Measurements from ENCODE around the gene MORC4.

Gene MORC4

DNA sequence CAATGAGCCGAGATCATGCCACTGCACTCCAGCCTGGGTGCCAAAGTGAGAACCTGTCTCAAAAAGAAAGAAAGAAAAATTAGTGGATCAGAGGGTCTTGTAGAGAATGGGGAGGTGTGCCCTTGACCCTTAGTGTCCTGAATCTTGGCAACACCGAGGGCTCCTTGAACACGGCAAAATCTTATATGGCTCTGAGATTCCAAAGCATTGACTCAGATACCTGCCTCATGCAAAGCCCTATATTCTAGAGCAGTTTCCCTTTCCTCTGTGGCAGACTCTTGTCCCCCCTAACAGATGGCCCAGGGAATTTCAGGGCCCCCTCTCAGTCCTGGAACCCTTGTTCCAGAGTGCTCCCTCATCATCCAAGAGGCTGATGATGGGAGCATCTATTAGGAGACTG lies 73.0 kb downstream of the MORC4 start:
- H3K4me3 ChIP-seq (ENCODE audit: low read depth in 1 of 2, low read length in 1 of 2): no peak overlapping the region
- TF ChIP-seq, protein P1, sequence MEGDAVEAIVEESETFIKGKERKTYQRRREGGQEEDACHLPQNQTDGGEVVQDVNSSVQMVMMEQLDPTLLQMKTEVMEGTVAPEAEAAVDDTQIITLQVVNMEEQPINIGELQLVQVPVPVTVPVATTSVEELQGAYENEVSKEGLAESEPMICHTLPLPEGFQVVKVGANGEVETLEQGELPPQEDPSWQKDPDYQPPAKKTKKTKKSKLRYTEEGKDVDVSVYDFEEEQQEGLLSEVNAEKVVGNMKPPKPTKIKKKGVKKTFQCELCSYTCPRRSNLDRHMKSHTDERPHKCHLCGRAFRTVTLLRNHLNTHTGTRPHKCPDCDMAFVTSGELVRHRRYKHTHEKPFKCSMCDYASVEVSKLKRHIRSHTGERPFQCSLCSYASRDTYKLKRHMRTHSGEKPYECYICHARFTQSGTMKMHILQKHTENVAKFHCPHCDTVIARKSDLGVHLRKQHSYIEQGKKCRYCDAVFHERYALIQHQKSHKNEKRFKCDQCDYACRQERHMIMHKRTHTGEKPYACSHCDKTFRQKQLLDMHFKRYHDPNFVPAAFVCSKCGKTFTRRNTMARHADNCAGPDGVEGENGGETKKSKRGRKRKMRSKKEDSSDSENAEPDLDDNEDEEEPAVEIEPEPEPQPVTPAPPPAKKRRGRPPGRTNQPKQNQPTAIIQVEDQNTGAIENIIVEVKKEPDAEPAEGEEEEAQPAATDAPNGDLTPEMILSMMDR (IDR thresholded peaks at IDR 0.05): no peak

DNA sequence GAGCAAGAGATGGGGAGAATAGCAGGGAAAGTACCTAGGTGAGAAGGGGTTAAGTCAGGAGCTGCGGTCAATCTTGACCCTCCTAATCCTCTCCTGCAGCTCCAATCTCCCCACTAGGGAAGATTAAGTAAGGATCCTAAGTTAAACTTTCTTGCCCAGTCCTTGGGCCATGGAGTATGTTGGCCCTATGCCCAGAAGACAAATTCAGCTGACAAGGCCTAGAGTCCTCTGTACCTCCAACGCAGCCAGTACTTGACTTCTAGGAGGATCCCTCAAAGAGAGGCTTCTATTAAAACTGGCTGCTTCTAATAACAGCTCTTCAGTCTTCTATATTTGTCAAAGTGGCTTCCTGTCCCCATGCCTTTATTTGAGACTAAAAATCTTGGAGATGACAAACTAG lies 78.4 kb downstream of the MORC4 start:
- Histone ChIP-seq H3K27ac (no peak overlapping the region), H3K4me1 (ENCODE audit: control insufficient read depth in 1 of 2, insufficient read depth in 1 of 2, low read depth in 1 of 2, low read length in 1 of 2) (no peaks in the 10 kb centered on the region), H3K27me3 (peaks cover under 1% of the 10 kb centered on the region), H3K4me3 (ENCODE audit: low read depth in 1 of 2, low read length in 1 of 2) (no peak overlapping the region), H3K9me3 (no peaks in the 10 kb centered on the region), H3K36me3 (no peaks in the 10 kb centered on the region)
- TF ChIP-seq, protein P1 (IDR thresholded peaks at IDR 0.05): no peak

More for the DNA sequence above, 73.0 kb downstream of the MORC4 start:
- H3K4me1 ChIP-seq (ENCODE audit: control insufficient read depth in 1 of 2, insufficient read depth in 1 of 2, low read depth in 1 of 2, low read length in 1 of 2): no peaks in the 10 kb centered on the region
- no peaks in the 10 kb centered on the region for H3K9me3 ChIP-seq
- no peak overlapping the region for H3K27ac ChIP-seq
- no peaks in the 10 kb centered on the region for H3K27me3 ChIP-seq
- H3K36me3 ChIP-seq: no peaks in the 10 kb centered on the region

GRCh38 chrX:106919932-106920452 lies 80.0 kb downstream of the MORC4 start, which contains the start of gene CLDN2:
Gene CLDN2 (plus strand): TSS chrX:106920402. CDS start chrX:106928229, 7,827 bp downstream.
- H3K9me3 ChIP-seq: no peaks in the 10 kb centered on the region
- TF ChIP-seq, protein P1 (IDR thresholded peaks at IDR 0.05): no peak

GRCh38 chrX:106917830-106918500 lies 82.0 kb downstream of the MORC4 start:
- H3K4me1 ChIP-seq (ENCODE audit: control insufficient read depth in 1 of 2, insufficient read depth in 1 of 2, low read depth in 1 of 2, low read length in 1 of 2): no peaks in the 10 kb centered on the region
- TF ChIP-seq, protein P1 (IDR thresholded peaks at IDR 0.05): no peak
- H3K4me3 ChIP-seq (ENCODE audit: low read depth in 1 of 2, low read length in 1 of 2): no peak overlapping the region
- H3K27me3 ChIP-seq: peaks cover 9% of the 10 kb centered on the region
- no peaks in the 10 kb centered on the region for H3K9me3 ChIP-seq
- H3K27ac ChIP-seq: no peak overlapping the region
- H3K36me3 ChIP-seq: no peaks in the 10 kb centered on the region

More at GRCh38 chrX:106919932-106920452, 80.0 kb downstream of the MORC4 start, which contains the start of gene CLDN2:
- H3K27ac ChIP-seq: no peak within 1 kb of the TSS
- no peaks in the 10 kb centered on the region for H3K36me3 ChIP-seq
- H3K4me3 ChIP-seq (ENCODE audit: low read depth in 1 of 2, low read length in 1 of 2): no peak within 1 kb of the TSS
- H3K27me3 ChIP-seq: peaks cover 8% of the 10 kb centered on the region
- H3K4me1 ChIP-seq (ENCODE audit: control insufficient read depth in 1 of 2, insufficient read depth in 1 of 2, low read depth in 1 of 2, low read length in 1 of 2): no peaks in the 10 kb centered on the region

DNA sequence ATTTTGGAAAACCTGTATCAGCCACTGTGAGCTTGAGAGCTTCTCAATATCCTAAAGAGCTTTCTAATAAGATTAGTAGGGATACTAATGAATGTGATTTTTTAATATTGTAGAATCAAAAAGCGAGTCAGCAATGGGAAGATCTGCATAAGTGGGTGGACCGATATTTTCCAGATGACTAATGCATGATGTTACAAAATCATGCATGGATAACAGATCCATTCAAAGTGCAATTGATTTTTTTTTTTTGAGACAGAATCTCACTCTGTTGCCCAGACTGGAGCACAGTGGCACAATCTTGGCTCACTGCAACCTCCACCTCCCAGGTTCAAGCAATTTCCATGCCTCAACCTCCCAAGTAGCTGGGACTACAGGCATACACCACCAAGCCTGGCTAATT lies 87.1 kb downstream of the MORC4 start:
- no peaks in the 10 kb centered on the region for H3K9me3 ChIP-seq
- H3K27ac ChIP-seq: no peak overlapping the region
- no peak overlapping the region for H3K4me3 ChIP-seq (ENCODE audit: low read depth in 1 of 2, low read length in 1 of 2)
- no peaks in the 10 kb centered on the region for H3K36me3 ChIP-seq
- TF ChIP-seq, protein P1 (IDR thresholded peaks at IDR 0.05): no peak
- H3K27me3 ChIP-seq: peaks cover 9% of the 10 kb centered on the region
- no peaks in the 10 kb centered on the region for H3K4me1 ChIP-seq (ENCODE audit: control insufficient read depth in 1 of 2, insufficient read depth in 1 of 2, low read depth in 1 of 2, low read length in 1 of 2)
